Measurements from ENCODE around the gene CTIF. TPM values are rescaled to one million over a fixed set of nuclear protein-coding genes. Genes with fewer than 3 reads are reported as not detected.
A peak's percentile ranks its signal among the peaks of the same experiment; 100 is the strongest.

Gene CTIF
- total RNA-seq, 1 experiment from 2014 or later, result 3.5 TPM

GRCh38 chr18:48621240-48621639 is 82.4 kb downstream of the CTIF start:
- peak; percentile 64 for DNase-seq (ENCODE audit: low read depth)

DNA sequence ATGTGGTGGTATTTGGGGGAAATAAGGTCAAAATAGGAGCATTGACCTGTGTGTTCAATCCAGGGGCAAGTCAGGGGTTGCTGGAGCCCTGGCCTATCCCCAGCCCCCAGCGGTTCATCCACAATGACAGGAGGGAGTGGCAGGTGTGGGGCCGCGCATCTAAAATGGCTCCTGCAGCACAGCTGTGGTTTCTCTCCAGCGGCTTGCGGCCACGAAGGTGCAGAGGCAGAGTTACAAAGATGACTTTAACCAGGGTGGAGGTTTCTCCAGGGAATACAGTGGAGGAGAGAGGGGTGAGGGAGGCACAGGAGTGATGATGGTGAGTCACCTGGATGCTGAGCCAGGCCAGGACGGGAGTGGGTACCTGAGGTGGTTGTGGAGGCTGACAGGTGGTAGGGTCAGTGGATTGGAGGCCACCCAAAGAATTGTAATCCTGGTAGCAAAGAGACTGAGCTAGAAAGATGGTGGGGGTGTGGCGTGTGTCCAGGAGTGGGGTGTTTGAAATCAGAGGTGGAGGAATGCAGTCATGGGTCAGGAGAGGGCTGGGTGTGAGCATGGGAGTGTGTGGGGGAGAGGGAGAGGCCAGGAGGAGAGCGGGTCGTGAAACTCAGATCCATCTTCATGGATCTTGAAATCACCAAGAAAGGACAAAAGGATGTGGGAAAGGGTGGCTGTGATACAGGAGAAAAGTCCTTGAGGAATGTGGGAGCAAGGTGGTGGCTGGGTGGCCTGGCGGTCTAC is 83.2 kb downstream of the CTIF start:
- no peak for DNase-seq (ENCODE audit: low read depth)

- peak; percentile 6 for DNase-seq (ENCODE audit: low read depth)
Measured at GRCh38 chr18:48622911-48623431, 84.1 kb downstream of the CTIF start.

DNA sequence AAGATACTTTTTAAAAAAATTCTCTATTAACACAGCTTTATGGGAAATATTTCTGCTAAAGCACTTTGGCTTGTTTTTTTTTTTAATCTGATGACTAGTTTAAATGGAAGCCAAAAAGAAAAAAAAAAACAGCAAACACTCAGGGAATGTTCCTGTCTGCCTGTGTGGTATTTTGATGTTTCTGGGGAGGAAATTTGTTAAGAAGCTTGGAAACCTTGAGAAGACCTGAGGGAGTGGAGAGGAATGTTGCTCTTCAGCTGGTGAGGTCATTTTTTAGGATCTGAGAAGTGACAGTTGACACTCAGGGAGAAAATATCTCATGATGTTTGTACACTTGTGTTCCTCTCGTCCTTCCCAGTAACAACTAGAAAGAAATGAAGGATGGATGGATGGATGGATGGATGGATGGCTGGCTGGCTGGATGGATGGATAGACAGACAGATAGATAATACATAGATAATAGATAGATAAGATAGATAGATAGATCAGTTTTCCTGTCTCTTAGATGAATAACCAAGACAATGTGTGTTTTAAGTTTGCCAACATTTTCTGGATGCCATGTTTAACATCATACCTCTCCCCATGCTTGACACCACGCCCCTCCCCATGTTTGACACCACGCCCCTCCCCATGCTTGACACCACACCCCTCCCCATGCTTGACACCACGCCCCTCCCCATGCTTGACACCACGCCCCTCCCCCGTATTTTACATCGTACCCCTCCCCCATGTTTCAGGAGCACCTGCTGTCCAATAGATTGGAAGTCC is 84.8 kb downstream of the CTIF start:
- peak; percentile 57 for DNase-seq (ENCODE audit: low read depth)

DNA sequence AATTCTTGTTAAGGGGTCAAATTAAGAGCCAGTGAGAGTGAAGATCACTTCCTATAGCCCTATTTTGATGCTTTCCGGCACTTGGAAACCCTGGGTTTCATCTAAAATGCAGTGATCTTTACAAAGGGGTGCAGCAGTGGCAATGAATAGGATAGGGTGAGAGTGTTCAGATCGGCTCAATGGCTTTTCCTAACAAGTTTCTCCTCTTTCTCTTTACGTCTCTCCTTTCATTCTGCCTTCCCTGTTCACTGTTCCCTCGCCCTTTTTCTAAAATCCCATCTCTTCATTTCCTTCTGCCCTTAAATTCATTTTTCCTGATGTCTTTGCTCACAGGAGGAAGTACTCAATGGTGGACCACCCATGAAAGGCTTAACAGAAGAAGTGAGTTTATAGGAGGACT is 86.0 kb downstream of the CTIF start:
- no peak for DNase-seq (ENCODE audit: low read depth)

- DNase-seq (ENCODE audit: low read depth), result no peak
Measured at GRCh38 chr18:48627216-48627615, 88.4 kb downstream of the CTIF start.

GRCh38 chr18:48629730-48630324 is 91.0 kb downstream of the CTIF start:
- DNase-seq (ENCODE audit: low read depth), result peak; percentile 85

DNA sequence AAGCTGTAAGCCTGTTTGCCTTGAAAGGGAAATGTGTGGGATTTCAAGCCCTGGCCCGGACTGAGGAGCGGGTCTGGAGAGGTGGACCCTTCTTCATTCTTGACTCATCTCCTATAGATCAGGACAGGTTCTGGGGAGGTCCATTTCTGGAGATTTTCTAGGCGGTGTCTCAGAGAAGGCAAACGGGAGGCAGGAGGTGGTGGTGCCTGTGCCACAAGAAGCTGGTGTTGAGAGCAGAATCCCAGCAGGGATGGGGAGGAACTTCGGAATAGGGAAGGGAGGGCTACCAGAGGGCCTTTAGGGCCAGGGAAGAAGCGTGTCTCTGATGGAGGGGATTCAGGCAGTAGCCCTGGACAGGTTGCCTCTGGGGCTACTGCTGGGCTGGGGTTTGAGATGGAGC is 93.0 kb downstream of the CTIF start:
- DNase-seq (ENCODE audit: low read depth), result no peak

DNA sequence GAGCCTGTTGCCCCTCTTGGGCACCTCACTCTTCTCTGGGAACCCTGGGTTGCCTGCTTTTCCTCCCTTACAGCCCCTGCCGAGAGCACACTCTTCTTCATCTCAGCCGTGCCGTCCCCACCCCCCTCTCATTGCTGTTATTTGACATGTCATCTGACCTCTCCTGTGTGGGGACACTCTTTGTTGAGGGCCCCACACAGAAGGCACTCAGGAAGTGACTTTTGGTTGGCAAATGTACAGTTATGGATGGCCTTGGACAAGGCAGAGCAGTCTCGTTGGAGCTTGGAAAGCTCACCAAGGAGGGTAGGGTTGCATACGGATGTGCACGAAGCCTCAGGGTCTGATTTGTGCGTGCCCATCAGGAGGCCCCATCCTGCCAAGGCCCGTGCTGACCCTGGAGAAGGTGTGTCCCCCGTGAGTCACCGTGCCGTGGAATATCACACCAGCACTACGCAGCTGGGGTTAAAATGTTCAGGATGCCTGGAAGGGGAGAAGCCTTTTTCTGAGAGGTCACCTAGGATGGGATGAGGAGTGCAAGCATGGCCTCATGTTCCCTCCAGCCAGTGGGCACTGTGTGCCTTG is 93.9 kb downstream of the CTIF start:
- DNase-seq (ENCODE audit: low read depth), result no peak

GRCh38 chr18:48634491-48634890 is 95.7 kb downstream of the CTIF start:
- no peak for DNase-seq (ENCODE audit: low read depth)

- no peak for DNase-seq (ENCODE audit: low read depth)
Measured at GRCh38 chr18:48634975-48635374, 96.1 kb downstream of the CTIF start.

- no peak for DNase-seq (ENCODE audit: low read depth)
Measured at GRCh38 chr18:48635806-48636205, 97.0 kb downstream of the CTIF start.

DNA sequence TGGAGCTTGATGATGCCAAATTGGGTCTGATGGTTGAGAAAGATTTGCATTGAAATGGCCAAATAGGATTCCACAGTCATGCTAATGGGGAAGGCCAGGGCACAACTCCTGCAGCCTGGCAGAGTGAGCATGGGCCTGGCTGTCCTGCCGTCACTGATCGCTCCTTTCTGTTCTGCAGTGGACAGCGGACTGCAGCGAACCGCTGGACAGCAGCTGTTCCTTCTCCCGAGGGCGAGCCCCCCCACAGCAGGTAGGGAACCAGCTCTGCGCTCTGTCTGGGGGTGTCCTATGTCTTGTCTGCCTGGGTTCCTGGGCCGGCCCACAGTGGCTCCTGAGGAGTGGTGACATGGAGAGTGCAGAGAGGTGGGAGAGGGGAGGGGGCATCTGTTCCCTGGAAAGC is 97.6 kb downstream of the CTIF start:
- DNase-seq (ENCODE audit: low read depth), result no peak

DNA sequence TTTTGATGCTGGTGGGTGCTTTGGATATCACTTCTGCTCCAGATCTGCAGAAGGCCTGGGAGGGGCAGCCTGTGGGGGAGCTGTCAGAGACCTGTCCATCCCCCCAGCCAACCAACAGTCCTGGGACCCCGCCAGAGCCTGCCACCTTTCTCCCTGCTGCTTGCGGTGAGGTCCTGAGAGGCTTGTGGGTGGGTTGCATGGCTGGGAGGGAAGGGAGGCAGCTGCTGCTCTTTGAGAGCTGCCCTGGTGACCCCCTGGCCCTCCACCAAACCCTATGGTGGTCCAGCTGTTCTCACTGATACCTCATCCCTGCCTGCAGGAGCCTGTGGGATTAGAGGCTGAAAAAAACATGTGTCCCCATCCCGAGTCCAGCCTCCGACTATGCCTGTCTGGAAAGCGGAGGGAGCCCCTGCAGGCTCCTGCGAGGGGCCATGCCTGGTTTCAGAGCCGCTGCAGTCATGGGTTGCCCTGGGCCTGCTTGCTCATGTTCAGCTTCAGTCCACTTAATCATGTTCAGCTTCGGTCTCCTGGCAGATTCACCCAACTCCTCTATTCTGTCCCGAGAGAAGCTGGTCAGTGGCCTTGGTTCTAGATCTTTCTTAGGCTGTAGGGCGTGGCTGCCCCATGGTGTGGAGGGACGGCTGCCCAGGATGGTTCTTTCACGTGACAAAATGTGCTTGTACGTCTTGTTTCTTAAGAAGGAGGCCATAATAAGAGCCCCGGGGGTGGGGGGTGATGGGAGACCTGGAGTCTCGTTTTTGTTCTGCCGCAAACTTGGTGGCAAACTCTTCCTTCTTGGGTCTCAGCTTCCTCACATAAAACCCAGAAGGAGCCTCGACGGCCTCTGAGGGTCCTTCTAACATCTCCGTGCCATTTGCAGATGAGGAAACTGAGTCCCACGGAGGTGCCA is 98.5 kb downstream of the CTIF start:
- no peak for DNase-seq (ENCODE audit: low read depth)

DNA sequence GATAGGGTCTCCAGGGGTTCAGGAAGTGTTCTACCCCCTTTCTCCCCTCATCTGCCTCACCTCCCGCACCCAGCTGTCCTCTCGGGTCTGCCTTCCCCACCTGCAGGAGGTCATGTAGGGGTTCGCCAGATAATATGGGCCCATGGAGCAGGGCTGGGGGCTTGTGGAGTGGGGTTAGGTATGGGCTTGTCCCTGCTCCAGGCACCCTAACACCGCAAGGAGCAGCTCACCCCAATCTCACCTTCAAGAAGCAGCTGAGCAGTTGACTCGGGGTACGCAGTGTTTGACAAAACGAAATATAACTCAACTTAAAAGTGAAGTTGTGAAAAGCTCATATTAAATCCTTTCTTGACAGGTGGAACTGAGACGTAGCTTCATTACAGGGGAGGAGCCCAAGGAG is 99.6 kb downstream of the CTIF start:
- DNase-seq (ENCODE audit: low read depth), result no peak

- DNase-seq (ENCODE audit: low read depth), result no peak
Measured at GRCh38 chr18:48638896-48639771, 100.3 kb downstream of the CTIF start.

DNA sequence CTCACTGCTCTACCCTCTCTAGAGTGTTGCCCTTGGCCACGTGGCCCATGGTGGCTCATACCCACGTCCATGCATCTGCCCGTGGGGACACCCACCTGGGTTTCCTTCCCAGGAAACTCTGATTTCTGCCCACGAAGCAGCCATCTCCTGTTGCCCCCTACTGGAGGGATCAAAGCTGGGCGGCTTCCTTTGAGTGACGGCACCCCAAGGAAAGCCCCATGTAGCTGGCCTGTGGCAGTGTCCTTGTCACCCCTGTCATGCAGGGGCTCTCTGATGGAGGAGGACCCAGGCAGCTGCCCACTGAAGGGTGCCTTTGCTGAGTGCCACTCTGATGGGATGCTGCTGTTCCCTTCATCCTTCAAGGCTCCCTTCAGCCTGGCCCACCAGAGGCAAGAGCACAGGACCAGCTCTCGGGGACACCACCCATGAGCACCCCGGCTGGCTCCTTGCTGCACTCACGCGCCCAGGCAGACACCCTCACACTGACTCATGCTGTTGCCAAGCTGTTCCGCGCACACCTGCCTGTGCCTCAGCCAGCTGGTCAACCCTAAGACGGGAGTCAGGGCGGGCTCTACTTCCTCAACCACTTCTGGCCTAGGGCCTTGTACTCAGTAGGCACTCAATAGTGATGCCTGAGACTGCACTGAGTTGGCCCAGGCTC is 101.1 kb downstream of the CTIF start:
- no peak for DNase-seq (ENCODE audit: low read depth)

GRCh38 chr18:48640566-48641270 is 101.9 kb downstream of the CTIF start:
- peak; percentile 49 for DNase-seq (ENCODE audit: low read depth)

DNA sequence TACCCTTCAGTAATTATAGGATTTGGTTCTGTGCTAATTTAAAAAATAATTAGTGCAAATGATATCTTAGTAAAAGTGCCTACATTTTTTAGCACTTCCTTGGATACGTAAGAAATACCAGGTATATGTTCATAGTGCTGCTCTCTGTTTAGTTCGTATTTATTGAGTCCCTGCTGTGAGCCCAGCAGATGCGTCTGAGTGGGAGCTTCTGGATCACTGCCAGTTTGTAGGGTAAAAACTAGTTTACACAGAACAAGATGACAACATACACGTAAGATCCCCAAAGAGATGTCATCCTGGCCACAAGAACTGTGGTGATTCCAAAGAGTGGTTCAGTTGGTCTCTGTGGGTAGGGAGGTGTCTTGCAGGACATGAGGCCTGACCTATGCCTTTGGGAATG is 103.2 kb downstream of the CTIF start:
- DNase-seq (ENCODE audit: low read depth), result no peak
